Testis (tissue), 2 donors: ENCODE results near the gene SOCS7.

Source experiments
- CTCF ChIP-seq, 3 experiments: fragments of 450-650 bp in 2 of 3; fragments of 200-600 bp in 1 of 3; sonication (generic) in 1 of 3; IDR thresholded peaks; one replicate each; pipeline ENCODE4 v1.5.1; 2016 to 2019; ENCODE audit warnings: antibody characterized with exemption in 3 of 3, mild to moderate bottlenecking in 2 of 3, moderate library complexity in 1 of 3
- POLR2A ChIP-seq: fragments of 450-650 bp; IDR thresholded peaks from one replicate; pipeline ENCODE4 v1.6.1; 2017; ENCODE audit warnings: antibody characterized with exemption, mild to moderate bottlenecking, moderate library complexity

GRCh38 chr17:38334480-38335364, 16.9 kb upstream of the SOCS7 start:
- no peak for TF ChIP-seq CTCF (IDR thresholded peaks at IDR 0.05)
- no peak for TF ChIP-seq POLR2A
